Activated CD8-positive, alpha-beta memory T cell treated with anti-CD3 and anti-CD28 coated beads for 48 hours (primary cell): Measurements from ENCODE around the gene OGFOD1.

ENCODE experiments used
- DNase-seq, 3 experiments: peaks; one replicate each; pipeline ENCODE4 v3.0.0-alpha.2; 2020; ENCODE audit warnings: low read depth in 2 of 3, low spot score in 2 of 3

OGFOD1 gene

GRCh38 chr16:56450986-56451752 is at the start of gene OGFOD1, which contains the start of gene NUDT21:
OGFOD1 (plus strand) TSS chr16:56451554; CDS start chr16:56451613, 59 bp downstream.
NUDT21 (minus strand) TSS chr16:56451332; CDS start chr16:56451202, 130 bp downstream.
- DNase-seq, result peak; percentile 47 to 79 (median 69)

- no peak for DNase-seq
Observed at GRCh38 chr16:56405977-56406672, 45.2 kb upstream of the OGFOD1 start.

GRCh38 chr16:56408379-56409098 is 42.8 kb upstream of the OGFOD1 start:
- DNase-seq, result no peak

GRCh38 chr16:56409195-56409594 is 42.2 kb upstream of the OGFOD1 start:
- no peak for DNase-seq

- DNase-seq, result no peak
Observed at GRCh38 chr16:56411123-56411522, 40.2 kb upstream of the OGFOD1 start.

GRCh38 chr16:56411624-56412023 is 39.7 kb upstream of the OGFOD1 start:
- DNase-seq, result no peak

GRCh38 chr16:56413381-56413780 is 38.0 kb upstream of the OGFOD1 start:
- no peak for DNase-seq

GRCh38 chr16:56414366-56414765 is 37.0 kb upstream of the OGFOD1 start:
- DNase-seq, result no peak

- no peak for DNase-seq
Observed at GRCh38 chr16:56415875-56416274, 35.5 kb upstream of the OGFOD1 start.

GRCh38 chr16:56417138-56417537 is 34.2 kb upstream of the OGFOD1 start:
- no peak for DNase-seq

GRCh38 chr16:56419740-56420548 is 31.4 kb upstream of the OGFOD1 start:
- no peak for DNase-seq

- DNase-seq, result no peak
Observed at GRCh38 chr16:56420613-56421012, 30.7 kb upstream of the OGFOD1 start.

- DNase-seq, result no peak
Observed at GRCh38 chr16:56421313-56421712, 30.0 kb upstream of the OGFOD1 start.

- no peak for DNase-seq
Observed at GRCh38 chr16:56421976-56422669, 29.2 kb upstream of the OGFOD1 start.

- no peak for DNase-seq
Observed at GRCh38 chr16:56422896-56423441, 28.4 kb upstream of the OGFOD1 start.

GRCh38 chr16:56423584-56424403 is 27.6 kb upstream of the OGFOD1 start:
- DNase-seq, result no peak

GRCh38 chr16:56424404-56424764 is 27.0 kb upstream of the OGFOD1 start:
- DNase-seq, result no peak

GRCh38 chr16:56424791-56425438 is 26.4 kb upstream of the OGFOD1 start:
- DNase-seq, result peak in 1 of 3 experiments; percentile 13

GRCh38 chr16:56425439-56425832 is 25.9 kb upstream of the OGFOD1 start, which contains the start of gene AMFR:
AMFR (minus strand) TSS chr16:56425545; CDS start chr16:56425327, 218 bp downstream.
- peak in 2 of 3 experiments; percentile 24 to 64 for DNase-seq
